GM21717 (cell line): Measurements from ENCODE around the gene KPNA3.
"Not testable (repeated sequence)": the region's sequence is repeated elsewhere in the genome, so short reads cannot be mapped to it uniquely, and the experiment has no call there.

Experiments used
- ATAC-seq: cut with Tn5 transposase; IDR thresholded peaks from one replicate; pipeline ENCODE4 v1.9.1; 2021; ENCODE audit warnings: mild to moderate bottlenecking, moderate library complexity; ENCODE audit not compliant: unreplicated experiment

KPNA3 gene

GRCh38 chr13:49759503-49759902 is 33.0 kb downstream of the KPNA3 start:
- no peak for ATAC-seq

- ATAC-seq, result no peak
These were observed 36.2 kb downstream of the KPNA3 start for GRCh38 chr13:49756263-49756662.

- ATAC-seq, result no peak
These were observed 38.3 kb downstream of the KPNA3 start for GRCh38 chr13:49754146-49754545.

- ATAC-seq, result no peak
These were observed 42.6 kb downstream of the KPNA3 start for GRCh38 chr13:49749848-49750247.

- ATAC-seq, result no peak
These were observed 46.4 kb downstream of the KPNA3 start for GRCh38 chr13:49746111-49746510.

GRCh38 chr13:49740870-49741269 is 51.6 kb downstream of the KPNA3 start:
- no peak for ATAC-seq

GRCh38 chr13:49739498-49740187 is 52.8 kb downstream of the KPNA3 start:
- ATAC-seq, result no peak

GRCh38 chr13:49733181-49733951 is 59.1 kb downstream of the KPNA3 start:
- no peak for ATAC-seq

GRCh38 chr13:49731766-49732165 is 60.7 kb downstream of the KPNA3 start:
- ATAC-seq, result no peak

- no peak for ATAC-seq
These were observed 75.9 kb downstream of the KPNA3 start for GRCh38 chr13:49716615-49717014.

- ATAC-seq, result no peak
These were observed 77.7 kb downstream of the KPNA3 start for GRCh38 chr13:49714757-49715156.

GRCh38 chr13:49711218-49711863 is 81.1 kb downstream of the KPNA3 start:
- no peak for ATAC-seq

- ATAC-seq, result not testable (repeated sequence)
These were observed 88.2 kb downstream of the KPNA3 start for GRCh38 chr13:49704264-49704663.

- no peak for ATAC-seq
These were observed 91.0 kb downstream of the KPNA3 start for GRCh38 chr13:49701491-49701890.

- no peak for ATAC-seq
These were observed 95.0 kb downstream of the KPNA3 start for GRCh38 chr13:49697468-49697867.

GRCh38 chr13:49694446-49694845 is 98.0 kb downstream of the KPNA3 start:
- ATAC-seq, result no peak

- no peak for ATAC-seq
These were observed 98.6 kb downstream of the KPNA3 start for GRCh38 chr13:49693877-49694276.

- no peak for ATAC-seq
These were observed 99.2 kb downstream of the KPNA3 start for GRCh38 chr13:49693191-49693733.

- peak; percentile 96 for ATAC-seq
These were observed 101.3 kb downstream of the KPNA3 start, which contains the start of gene EBPL for GRCh38 chr13:49690995-49691784. Gene EBPL (minus strand): TSS chr13:49691486. CDS start chr13:49691424, 62 bp downstream.

GRCh38 chr13:49690133-49690994 is 102.1 kb downstream of the KPNA3 start:
- peak; percentile 22 for ATAC-seq
